HEK293 (cell line): ENCODE measurements around the gene SHC4.

Experiments
- FEZF1 ChIP-seq: fragments of 450-650 bp; formaldehyde crosslinking; IDR thresholded peaks from 2 replicates; pipeline ENCODE4 v1.5.1; 2016; ENCODE audit warnings: missing biosample characterization, missing genetic modification characterization
- HIC1 ChIP-seq: fragments of 450-650 bp; formaldehyde crosslinking; IDR thresholded peaks from 2 replicates; pipeline ENCODE4 v1.5.1; 2016; ENCODE audit warnings: missing biosample characterization, missing genetic modification characterization
- INSM2 ChIP-seq: fragments of 450-650 bp; formaldehyde crosslinking; IDR thresholded peaks from 2 replicates; pipeline ENCODE4 v1.5.1; 2016; ENCODE audit warnings: missing biosample characterization, missing genetic modification characterization
- KLF16 ChIP-seq: fragments of 450-650 bp; formaldehyde crosslinking; IDR thresholded peaks from 2 replicates; pipeline ENCODE4 v1.5.1; 2017; ENCODE audit warnings: missing biosample characterization, missing genetic modification characterization
- PRDM4 ChIP-seq: fragments of 450-650 bp; formaldehyde crosslinking; IDR thresholded peaks from 2 replicates; pipeline ENCODE4 v1.5.1; 2017; ENCODE audit warnings: missing biosample characterization, missing genetic modification characterization
- REST ChIP-seq: fragments of 450-650 bp; formaldehyde crosslinking; IDR thresholded peaks from 2 replicates; pipeline ENCODE4 v1.5.1; 2016; ENCODE audit warnings: missing biosample characterization, missing genetic modification characterization
- SP2 ChIP-seq: fragments of 450-650 bp; formaldehyde crosslinking; IDR thresholded peaks from 2 replicates; pipeline ENCODE4 v1.5.1; 2016; ENCODE audit warnings: missing biosample characterization, missing genetic modification characterization
- TRIM28 ChIP-seq: IDR thresholded peaks from 2 replicates; pipeline ENCODE4 v1.6.1; 2011; ENCODE audit warnings: low read length, control low read depth, borderline replicate concordance
- ZEB2 ChIP-seq: fragments of 450-650 bp; formaldehyde crosslinking; IDR thresholded peaks from 2 replicates; pipeline ENCODE4 v1.5.1; 2016; ENCODE audit warnings: missing biosample characterization, missing genetic modification characterization
- ZFHX2 ChIP-seq: fragments of 450-650 bp; formaldehyde crosslinking; conservative IDR thresholded peaks from 2 replicates; pipeline ENCODE4 v1.5.1; 2016; ENCODE audit warnings: missing biosample characterization, missing genetic modification characterization
- ZNF114 ChIP-seq: fragments of 450-650 bp; formaldehyde crosslinking; IDR thresholded peaks from 2 replicates; pipeline ENCODE4 v1.5.0; 2017; ENCODE audit warnings: missing biosample characterization, missing genetic modification characterization
- ZNF148 ChIP-seq: fragments of 450-650 bp; formaldehyde crosslinking; IDR thresholded peaks from 2 replicates; pipeline ENCODE4 v1.5.0; 2017; ENCODE audit warnings: missing biosample characterization, missing genetic modification characterization, borderline replicate concordance
- ZNF174 ChIP-seq: fragments of 450-650 bp; formaldehyde crosslinking; IDR thresholded peaks from 2 replicates; pipeline ENCODE4 v1.5.0; 2017; ENCODE audit warnings: missing biosample characterization, mild to moderate bottlenecking, missing genetic modification characterization
- ZNF2 ChIP-seq: fragments of 450-650 bp; formaldehyde crosslinking; IDR thresholded peaks from 2 replicates; pipeline ENCODE4 v1.5.1; 2016; ENCODE audit warnings: missing biosample characterization, missing genetic modification characterization
- ZNF266 ChIP-seq: fragments of 450-650 bp; formaldehyde crosslinking; IDR thresholded peaks from 2 replicates; pipeline ENCODE4 v1.5.1; 2016; ENCODE audit warnings: missing biosample characterization, missing genetic modification characterization, low read depth
- ZNF280C ChIP-seq: fragments of 450-650 bp; formaldehyde crosslinking; IDR thresholded peaks from 2 replicates; pipeline ENCODE4 v1.5.1; 2016; ENCODE audit warnings: missing biosample characterization, missing genetic modification characterization
- ZNF302 ChIP-seq: fragments of 450-650 bp; formaldehyde crosslinking; IDR thresholded peaks from 2 replicates; pipeline ENCODE4 v1.5.1; 2016; ENCODE audit warnings: missing biosample characterization, missing genetic modification characterization, low read depth
- ZNF558 ChIP-seq: fragments of 450-650 bp; formaldehyde crosslinking; IDR thresholded peaks from 2 replicates; pipeline ENCODE4 v1.5.1; 2016; ENCODE audit warnings: missing biosample characterization, missing genetic modification characterization
- ZNF629 ChIP-seq: fragments of 450-650 bp; formaldehyde crosslinking; IDR thresholded peaks from 2 replicates; pipeline ENCODE4 v1.5.1; 2017; ENCODE audit warnings: missing biosample characterization, missing genetic modification characterization
- ZNF692 ChIP-seq: fragments of 450-650 bp; formaldehyde crosslinking; IDR thresholded peaks from 2 replicates; pipeline ENCODE4 v1.5.1; 2016; ENCODE audit warnings: missing biosample characterization, missing genetic modification characterization
- ZNF76 ChIP-seq: fragments of 450-650 bp; formaldehyde crosslinking; IDR thresholded peaks from 2 replicates; pipeline ENCODE4; 2016; ENCODE audit warnings: low read depth, missing biosample characterization, missing genetic modification characterization, borderline replicate concordance
- ZNF837 ChIP-seq: fragments of 450-650 bp; formaldehyde crosslinking; IDR thresholded peaks from 2 replicates; pipeline ENCODE4 v1.5.1; 2016; ENCODE audit warnings: missing biosample characterization, missing genetic modification characterization
- ZNF843 ChIP-seq: fragments of 450-650 bp; formaldehyde crosslinking; IDR thresholded peaks from 2 replicates; pipeline ENCODE4 v1.5.1; 2016; ENCODE audit warnings: missing biosample characterization, missing genetic modification characterization

The SHC4 gene

GRCh38 chr15:48940508-48940907 lies 23.2 kb downstream of the SHC4 start (continued):
- TF ChIP-seq ZNF280C (no peak), ZNF148 (tag by site-specific recombination) (no peak), REST (tag by site-specific recombination) (no peak), ZFHX2 (0 out of 2 replicates have a peak, but pooled peaks have one; percentile 10), ZNF174 (tag by site-specific recombination) (no peak), SP2 (tag by site-specific recombination) (no peak), ZNF266 (tag by site-specific recombination) (no peak), INSM2 (tag by site-specific recombination) (0 out of 2 replicates have a peak, but pooled peaks have one; percentile 46), ZNF558 (no peak), FEZF1 (tag by site-specific recombination) (no peak), ZNF629 (tag by site-specific recombination) (peak; percentile 95), ZEB2 (tag by site-specific recombination) (peak; percentile 61; the same call in 1 of the 2 replicates), KLF16 (no peak), ZNF843 (tag by site-specific recombination) (no peak), PRDM4 (0 out of 2 replicates have a peak, but pooled peaks have one; percentile 19), ZNF692 (tag by site-specific recombination) (no peak), ZNF837 (tag by site-specific recombination) (no peak), ZNF302 (no peak), TRIM28 (no peak), ZNF114 (no peak), ZNF76 (tag by site-specific recombination) (no peak), HIC1 (tag by site-specific recombination) (peak; percentile 85), ZNF2 (tag by site-specific recombination) (no peak)
